Peyer's patch (tissue), 4 donors: ENCODE data around the gene PEF1. TPM values are rescaled to one million over a fixed set of nuclear protein-coding genes. Genes with fewer than 3 reads are reported as not detected.

Experiments used
- DNase-seq, 3 donors: peaks; one replicate each; pipeline ENCODE4 v3.0.0-alpha.2; 2017 to 2019
- H3K27ac ChIP-seq, 4 donors: fragments of 200-600 bp; sonication (generic); one replicate each; pipeline ENCODE4 v1.5.1; 2016 to 2019
- H3K27me3 ChIP-seq, 2 donors: fragments of 200-600 bp; sonication (generic); one replicate each; pipeline ENCODE4 v1.5.1; 2019
- H3K36me3 ChIP-seq, 3 donors: fragments of 200-600 bp; sonication (generic); one replicate each; pipeline ENCODE4 v1.5.1; 2016 to 2019
- H3K4me1 ChIP-seq, 4 donors: fragments of 200-600 bp; sonication (generic); one replicate each; pipeline ENCODE4 v1.5.1; 2016 to 2019
- H3K4me3 ChIP-seq, 4 donors: fragments of 200-600 bp; sonication (generic); 1 replicate in 3 of 4; 2 replicates in 1 of 4; pipeline ENCODE4 v1.5.1; 2016 to 2019; ENCODE audit warnings: mild to moderate bottlenecking in 1 of 4
- H3K9me3 ChIP-seq, 4 donors: fragments of 200-600 bp; sonication (generic); one replicate each; pipeline ENCODE4 v1.5.1; 2016 to 2019; ENCODE audit warnings: mild to moderate bottlenecking in 1 of 4
- POLR2A ChIP-seq, 2 donors: fragments of 450-650 bp; IDR thresholded peaks; one replicate each; pipeline ENCODE4 v1.5.1; 2017; ENCODE audit warnings: antibody characterized with exemption in 2 of 2, mild to moderate bottlenecking in 2 of 2, moderate library complexity in 2 of 2
- total RNA-seq, 4 donors: library from RNA; depleted of rRNA; stranded (reverse); fragments of >200 nt; gene quantifications; one replicate each; pipeline ENCODE4 v1.1.0, GENCODE V29; 2016
- TF ChIP-seq, protein P1 (sequence below), 6 experiments: fragments of 450-650 bp in 4 of 6; fragments of 200-600 bp in 2 of 6; sonication (generic) in 1 of 6; IDR thresholded peaks; one replicate each; pipeline ENCODE4 v1.5.1; 2017 to 2019; ENCODE audit warnings: antibody characterized with exemption in 6 of 6, mild to moderate bottlenecking in 3 of 6, moderate library complexity in 1 of 6

PEF1 gene
- total RNA-seq, 4 donors from 2014 or later, result 49.5 to 116 (median 59.8) TPM

DNA sequence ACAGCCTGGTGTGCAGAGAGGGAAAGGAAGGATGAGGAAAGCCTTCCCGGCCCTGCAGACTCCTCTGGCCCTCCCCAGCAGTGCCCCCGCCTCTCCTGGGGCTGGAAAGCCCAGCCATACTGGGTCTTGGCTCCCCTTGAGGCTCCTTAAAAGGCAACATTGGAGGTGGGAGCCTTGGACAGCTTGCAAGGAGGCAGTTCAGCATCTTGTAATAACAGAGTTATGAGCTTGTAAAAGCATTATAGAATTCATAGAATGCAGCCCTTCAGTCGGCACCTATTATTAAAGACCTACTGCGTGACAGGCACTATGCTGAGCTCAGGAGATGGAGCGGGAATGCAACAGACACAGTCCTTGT lies 64.2 kb downstream of the PEF1 start:
- TF ChIP-seq, protein P1, sequence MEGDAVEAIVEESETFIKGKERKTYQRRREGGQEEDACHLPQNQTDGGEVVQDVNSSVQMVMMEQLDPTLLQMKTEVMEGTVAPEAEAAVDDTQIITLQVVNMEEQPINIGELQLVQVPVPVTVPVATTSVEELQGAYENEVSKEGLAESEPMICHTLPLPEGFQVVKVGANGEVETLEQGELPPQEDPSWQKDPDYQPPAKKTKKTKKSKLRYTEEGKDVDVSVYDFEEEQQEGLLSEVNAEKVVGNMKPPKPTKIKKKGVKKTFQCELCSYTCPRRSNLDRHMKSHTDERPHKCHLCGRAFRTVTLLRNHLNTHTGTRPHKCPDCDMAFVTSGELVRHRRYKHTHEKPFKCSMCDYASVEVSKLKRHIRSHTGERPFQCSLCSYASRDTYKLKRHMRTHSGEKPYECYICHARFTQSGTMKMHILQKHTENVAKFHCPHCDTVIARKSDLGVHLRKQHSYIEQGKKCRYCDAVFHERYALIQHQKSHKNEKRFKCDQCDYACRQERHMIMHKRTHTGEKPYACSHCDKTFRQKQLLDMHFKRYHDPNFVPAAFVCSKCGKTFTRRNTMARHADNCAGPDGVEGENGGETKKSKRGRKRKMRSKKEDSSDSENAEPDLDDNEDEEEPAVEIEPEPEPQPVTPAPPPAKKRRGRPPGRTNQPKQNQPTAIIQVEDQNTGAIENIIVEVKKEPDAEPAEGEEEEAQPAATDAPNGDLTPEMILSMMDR (IDR thresholded peaks at IDR 0.05), result no peak
- no peak for TF ChIP-seq POLR2A (IDR thresholded peaks at IDR 0.05)
- Histone ChIP-seq H3K4me1 (peaks cover 0 to 61% (median 4%) of the 10 kb centered on the region in 4 donors), H3K4me3 (peak overlapping the region in 1 of 4 donors; percentile 24), H3K9me3 (no peaks in the 10 kb centered on the region), H3K27ac (peak overlapping the region in 2 of 4 donors; percentile 65 to 82), H3K27me3 (no peaks in the 10 kb centered on the region), H3K36me3 (peaks cover 0 to 22% (median 0%) of the 10 kb centered on the region in 3 donors)
- DNase-seq, result no peak

Other genes with a start within 250 kb of the PEF1 start
- gene SERINC2, start 231.7 kb downstream of the PEF1 start, total RNA-seq, result 100 to 1,000 TPM in 3 of 4 donors, 10 to 100 TPM in 1; 36.3 to 229 (median 210) TPM
- gene TINAGL1, start 68.4 kb downstream of the PEF1 start, total RNA-seq, result 100 to 1,000 TPM; 112 to 215 (median 192) TPM
- gene HCRTR1, start 27.2 kb downstream of the PEF1 start, total RNA-seq, result not detected
- 100 to 1,000 TPM in 1 of 4 donors, 10 to 100 TPM in 3; 18.2 to 201 (median 58.3) TPM for gene COL16A1, start 59.1 kb upstream of the PEF1 start, total RNA-seq
- 10 to 100 TPM in 3 of 4 donors, 1 to 10 TPM in 1; 3.3 to 39.1 (median 17.2) TPM for gene ADGRB2, start 119.5 kb upstream of the PEF1 start, total RNA-seq
- gene SPOCD1, start 171.1 kb upstream of the PEF1 start, total RNA-seq, result 1 to 10 TPM in 1 of 4 donors, under 1 TPM in 1, not detected in 2; 0.80 to 3.3 TPM